CD4-positive, alpha-beta T cell treated with Interleukin-15 for 1 hour (primary cell): ENCODE data around the gene UBL5.
A peak's percentile ranks its signal among the peaks of the same experiment; 100 is the strongest.

Experiments
- DNase-seq: peaks from one replicate; pipeline ENCODE4 v3.0.0-alpha.2; 2020

UBL5 gene

GRCh38 chr19:9857076-9857721 is 29.5 kb downstream of the UBL5 start:
- DNase-seq, result no peak

DNA sequence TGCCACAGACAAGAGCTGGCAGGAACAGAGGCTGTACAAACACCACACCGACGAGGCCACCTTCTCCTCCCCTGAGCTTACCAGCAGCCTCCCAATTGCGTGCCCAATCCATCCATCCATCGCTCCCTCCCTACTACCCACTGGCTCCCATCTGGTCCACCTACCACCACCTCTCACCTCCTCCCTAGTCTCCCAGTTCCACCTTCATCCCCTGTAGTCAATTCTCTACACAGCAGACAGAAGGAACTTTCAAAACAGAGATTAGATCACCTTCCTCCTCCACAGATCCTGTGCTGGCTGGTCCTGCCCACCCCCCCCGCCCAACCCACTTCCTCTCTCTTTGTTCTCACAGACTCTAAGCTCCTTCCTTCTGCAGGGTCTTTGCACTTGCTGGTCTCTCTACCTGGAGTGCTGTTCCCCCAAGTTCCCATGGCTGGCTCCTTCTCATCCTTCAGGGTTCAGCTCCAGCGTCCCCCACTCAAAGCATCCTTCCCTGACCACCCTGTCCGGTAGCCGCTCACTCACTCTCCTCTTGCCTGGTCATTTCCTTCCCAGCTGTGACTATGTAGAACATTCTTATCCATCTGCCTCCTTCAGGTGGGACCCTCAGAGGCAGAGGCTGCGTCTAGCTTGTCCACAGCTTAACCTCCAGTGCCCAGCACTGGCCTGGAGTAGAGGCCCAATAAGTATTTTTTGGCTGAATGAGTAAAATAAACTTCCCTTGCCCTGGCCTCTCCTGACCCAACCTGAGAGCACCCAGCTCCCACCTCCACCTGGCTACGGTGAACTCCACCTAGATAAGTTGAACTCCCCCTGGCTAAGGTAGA is 30.4 kb downstream of the UBL5 start:
- no peak for DNase-seq

DNA sequence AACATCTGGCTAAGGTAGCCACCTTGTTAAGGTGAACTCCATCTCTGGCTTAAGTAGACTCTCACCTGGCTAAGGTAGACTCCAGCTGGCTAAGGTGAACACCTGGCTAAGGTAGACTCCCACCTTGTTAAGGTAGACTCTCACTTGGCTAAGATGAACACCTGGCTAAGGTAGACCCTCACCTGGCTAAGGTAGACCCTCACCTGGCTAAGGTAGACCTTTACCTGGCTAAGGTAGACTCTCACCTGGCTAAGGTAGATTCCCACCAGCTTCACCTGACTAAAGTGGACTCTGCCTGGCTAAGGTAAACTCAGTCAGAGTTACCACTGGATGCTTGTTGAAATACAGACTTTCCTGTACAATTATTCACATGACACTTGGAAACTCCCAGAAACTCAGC is 31.0 kb downstream of the UBL5 start:
- DNase-seq, result no peak

GRCh38 chr19:9860407-9860806 is 32.7 kb downstream of the UBL5 start:
- DNase-seq, result no peak

DNA sequence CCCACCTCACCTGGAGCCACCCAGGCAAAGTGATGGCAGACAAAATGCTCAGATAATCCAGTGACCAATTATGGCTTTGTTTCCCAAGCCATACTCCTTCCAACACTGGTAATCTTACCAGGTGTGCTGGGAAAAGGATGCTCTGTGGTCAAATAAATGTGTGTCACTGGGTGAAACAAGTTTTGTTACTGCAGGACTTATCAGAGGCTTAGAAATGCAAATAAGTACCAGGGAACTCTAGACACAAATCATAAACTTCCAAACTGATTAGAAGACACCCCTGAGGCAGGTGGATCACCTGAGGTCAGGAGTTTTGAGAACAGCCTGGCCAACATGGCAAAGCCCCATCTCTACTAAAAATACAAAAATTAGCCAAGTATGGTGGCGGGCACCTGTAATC is 33.8 kb downstream of the UBL5 start:
- DNase-seq, result no peak

- no peak for DNase-seq
These were observed 35.2 kb downstream of the UBL5 start for GRCh38 chr19:9862938-9863337.

DNA sequence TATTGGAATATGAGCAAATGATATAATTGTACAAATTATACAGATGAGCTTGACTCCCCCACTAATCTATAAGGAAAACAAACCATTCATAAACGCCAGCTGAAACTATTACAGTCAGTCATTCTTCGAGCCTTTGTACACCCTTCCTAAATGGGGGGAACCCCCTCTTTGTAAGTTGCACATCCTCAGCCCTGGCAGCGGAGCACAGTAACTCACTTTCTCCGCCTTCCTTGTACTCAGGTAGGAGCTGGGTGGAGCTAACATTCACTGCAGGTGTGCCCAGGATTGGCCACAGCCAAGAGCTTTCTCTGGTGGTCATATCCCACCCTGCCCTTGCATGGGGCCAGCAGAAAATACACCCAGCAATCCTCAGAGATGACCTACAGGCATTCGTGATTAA is 36.0 kb downstream of the UBL5 start:
- no peak for DNase-seq

- peak; percentile 60 for DNase-seq
These were observed 38.2 kb downstream of the UBL5 start for GRCh38 chr19:9865732-9866501.

DNA sequence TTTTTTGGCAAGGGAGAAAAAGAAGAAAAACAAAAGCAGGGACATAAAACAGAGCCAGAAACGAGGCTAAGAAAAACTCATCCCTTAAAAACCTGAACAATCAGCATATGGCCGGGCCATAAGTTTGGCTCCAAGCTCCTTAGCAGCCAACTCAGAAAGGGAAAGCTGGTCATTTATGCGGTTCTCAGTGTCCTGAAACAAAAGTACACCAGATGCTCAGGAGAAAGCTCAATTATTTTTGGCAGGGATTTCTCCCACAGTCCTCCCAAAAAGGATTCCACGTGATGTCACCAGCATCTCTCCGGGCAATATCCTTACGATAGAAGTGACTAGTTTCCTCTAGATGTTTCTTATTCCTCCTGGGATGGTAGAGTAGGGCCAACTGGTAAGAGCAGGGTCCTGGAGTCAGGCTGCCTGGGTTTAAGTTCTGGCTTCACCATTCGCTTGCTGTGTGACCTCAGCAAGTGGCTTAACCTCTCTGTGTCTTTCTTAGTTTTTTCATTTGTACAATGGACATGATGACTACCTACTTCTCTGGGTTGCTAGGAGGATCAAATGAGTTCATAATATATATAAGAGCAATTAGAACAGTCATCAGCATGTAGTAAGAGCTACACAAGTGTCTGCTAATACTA is 41.4 kb downstream of the UBL5 start:
- DNase-seq, result no peak

DNA sequence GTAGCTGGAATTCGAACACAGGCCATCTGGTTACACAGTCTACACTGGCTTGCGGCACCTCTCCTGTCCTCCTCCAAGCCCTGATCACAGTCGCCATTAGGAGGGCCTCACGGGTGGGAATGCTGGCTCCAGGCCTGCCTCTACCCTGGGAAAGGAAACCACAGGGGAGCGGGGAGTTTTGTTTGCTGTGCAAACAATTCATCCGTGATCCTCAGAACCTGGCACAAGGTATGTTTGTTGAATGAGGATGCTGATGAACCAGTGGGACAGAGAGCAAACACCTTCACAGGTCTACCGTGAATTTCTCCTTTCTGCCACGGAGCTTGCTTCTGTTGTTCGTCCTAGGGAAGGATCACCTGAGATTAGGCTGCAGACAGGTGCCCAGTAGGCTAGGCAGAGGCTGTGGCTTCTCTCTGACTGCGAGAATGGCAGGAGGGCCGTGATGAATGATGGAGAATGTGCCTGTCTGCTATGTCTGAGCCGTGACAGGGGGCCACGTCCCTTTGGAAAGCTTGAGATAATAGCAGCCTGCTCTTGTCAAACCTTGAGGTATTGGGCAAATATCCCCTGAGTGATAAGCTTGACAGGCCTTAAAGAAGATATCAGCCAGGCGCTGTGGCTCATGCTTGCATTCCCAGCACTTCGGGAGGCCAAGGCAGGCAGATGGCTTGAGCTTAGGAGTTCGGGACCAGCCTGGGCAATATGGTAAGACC is 44.1 kb downstream of the UBL5 start:
- DNase-seq, result no peak

- no peak for DNase-seq
These were observed 45.0 kb downstream of the UBL5 start for GRCh38 chr19:9872618-9873242.

DNA sequence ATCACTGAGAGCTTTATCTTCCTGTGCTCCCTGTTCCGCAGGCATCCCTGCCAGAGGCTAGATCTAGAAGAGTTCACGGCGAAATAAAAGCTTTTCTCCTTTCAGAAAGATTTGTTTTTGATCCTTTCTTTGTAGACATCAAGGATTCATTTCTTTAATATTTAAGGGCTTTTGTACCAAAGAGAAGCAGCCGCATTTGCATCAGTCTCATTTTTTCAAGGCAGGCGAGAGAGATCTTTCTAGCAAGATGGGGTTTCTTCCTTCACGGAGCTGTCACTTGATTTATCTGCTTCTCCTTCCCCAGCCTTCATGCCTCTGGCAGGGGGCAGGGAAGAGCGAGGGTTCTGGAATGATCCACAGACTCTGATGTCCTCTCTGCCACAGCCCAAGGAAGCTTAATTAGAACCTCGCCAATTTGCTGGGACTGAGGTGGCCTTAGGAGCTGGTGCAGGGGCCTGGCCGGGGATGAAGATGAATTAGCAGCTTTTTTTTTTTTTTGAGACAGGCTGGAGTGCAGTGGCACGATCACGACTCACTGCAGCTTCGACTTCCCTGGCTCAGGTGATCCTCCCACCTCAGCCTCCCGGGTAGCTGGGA is 47.4 kb downstream of the UBL5 start:
- no peak for DNase-seq

DNA sequence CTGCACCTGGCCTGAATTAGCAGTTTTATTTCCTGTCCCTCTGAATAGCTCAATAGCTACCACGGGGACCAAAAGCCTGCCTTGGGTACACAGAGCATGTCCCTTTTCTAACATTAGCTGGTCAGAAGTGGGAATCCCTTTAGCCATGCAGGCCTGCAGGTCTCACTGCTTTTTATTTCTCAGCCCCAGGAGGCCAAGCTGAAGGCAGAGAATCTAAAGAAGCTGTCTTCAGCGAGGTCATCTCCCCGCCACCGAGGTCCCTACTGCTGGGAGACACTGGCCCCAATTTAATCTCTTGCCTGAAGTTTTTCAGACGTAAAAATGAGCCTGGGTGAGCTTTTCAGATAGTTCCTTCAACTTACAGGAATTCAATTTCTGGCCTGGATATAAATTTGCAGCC is 48.1 kb downstream of the UBL5 start:
- no peak for DNase-seq

DNA sequence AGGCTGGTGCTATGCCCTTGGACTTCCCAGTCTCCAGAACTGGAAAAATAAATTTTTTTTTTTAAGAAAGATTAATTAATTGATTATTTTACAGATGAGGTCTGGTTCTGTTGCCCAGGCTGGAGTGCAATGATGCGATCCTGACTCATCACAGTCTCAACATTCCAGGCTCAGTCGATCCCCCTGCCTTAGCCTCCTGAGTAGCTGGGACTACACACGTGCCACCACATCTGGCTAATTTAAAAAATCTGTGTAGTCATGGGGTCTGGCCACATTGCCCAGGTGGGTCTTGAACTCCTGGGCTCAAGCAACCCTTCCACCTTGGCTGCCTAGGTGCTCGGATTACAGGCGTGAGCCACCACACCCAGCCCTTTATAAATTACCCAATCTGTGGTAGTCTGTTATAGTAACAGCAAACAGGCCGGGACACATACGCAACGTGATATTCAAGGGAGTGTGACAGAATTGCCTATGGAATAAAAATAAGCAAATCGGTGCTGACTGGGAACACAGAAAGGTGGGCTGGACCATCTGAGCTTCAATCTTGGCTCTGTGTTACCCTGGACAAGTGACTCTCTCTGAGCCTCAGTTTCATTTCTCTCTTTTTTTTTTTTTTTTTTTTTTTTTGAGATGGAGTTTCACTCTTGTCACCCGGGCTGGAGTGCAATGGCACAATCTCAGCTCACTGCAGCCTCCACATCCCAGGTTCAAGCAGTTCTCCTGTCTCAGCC is 50.2 kb downstream of the UBL5 start:
- no peak for DNase-seq

DNA sequence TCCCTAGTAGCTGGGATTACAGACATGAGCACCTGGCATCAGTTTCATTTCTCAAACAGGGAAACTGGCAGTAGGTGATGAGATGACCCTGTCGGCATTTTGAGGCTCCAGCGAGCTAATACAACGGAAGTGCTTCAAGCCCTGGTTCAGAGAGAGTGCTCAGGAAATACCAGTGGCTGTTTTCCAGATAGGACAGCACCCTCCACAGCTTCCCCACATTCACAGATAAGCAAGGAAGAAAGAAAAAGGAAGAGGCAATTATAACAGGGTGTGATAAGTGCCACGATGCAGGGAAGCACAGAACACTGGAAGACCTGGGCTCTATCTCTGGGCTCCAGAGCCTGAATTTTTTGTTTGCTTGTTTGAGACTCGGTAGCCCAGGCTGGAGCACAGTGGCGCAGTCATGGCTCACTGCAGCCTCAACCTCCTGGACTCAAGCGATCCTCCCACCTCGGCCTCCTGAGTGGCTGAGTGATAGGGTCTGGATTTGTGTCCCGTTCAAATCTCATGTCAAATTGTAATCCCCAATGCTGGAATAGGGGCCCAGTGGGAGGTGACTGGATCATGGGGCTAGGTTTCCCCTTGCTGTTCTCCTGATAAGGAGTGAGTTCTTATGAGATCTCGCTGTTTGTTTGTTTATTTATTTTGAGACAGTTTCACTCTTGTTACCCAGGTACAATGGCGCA is 50.9 kb downstream of the UBL5 start:
- no peak for DNase-seq
